MM.1S (cell line): ENCODE measurements around the gene SIRPA.

Experiments used
- DNase-seq: peaks from one replicate; pipeline ENCODE4 v3.0.0-alpha.2; 2015
- H2AFZ ChIP-seq: fragments of 300-600 bp; sonication (generic); 2 replicates; pipeline ENCODE4 v1.6.0; 2016; ENCODE audit warnings: antibody characterized with exemption, low read length
- H3F3A ChIP-seq: fragments of 300-600 bp; sonication (generic); 2 replicates; pipeline ENCODE4 v1.6.1; 2016; ENCODE audit warnings: mild to moderate bottlenecking, antibody characterized with exemption, low read length, moderate library complexity, mixed read lengths; ENCODE audit not compliant: insufficient read depth
- H3K27ac ChIP-seq: fragments of 300-600 bp; sonication (generic); 2 replicates; pipeline ENCODE4 v1.5.1; 2016; ENCODE audit warnings: mild to moderate bottlenecking, low read length
- H3K27me3 ChIP-seq: fragments of 300-600 bp; sonication (generic); replicated peaks from 2 replicates; pipeline ENCODE4 v1.6.0; 2016; ENCODE audit warnings: low read length; ENCODE audit not compliant: insufficient read depth
- H3K36me3 ChIP-seq: fragments of 300-600 bp; sonication (generic); replicated peaks from 2 replicates; pipeline ENCODE4 v1.6.1; 2016; ENCODE audit warnings: mild to moderate bottlenecking, low read length, mixed read lengths; ENCODE audit not compliant: insufficient read depth
- H3K4me1 ChIP-seq: fragments of 300-600 bp; sonication (generic); 2 replicates; pipeline ENCODE4 v1.6.1; 2016; ENCODE audit warnings: low read length, mixed read lengths
- H3K4me2 ChIP-seq: fragments of 300-600 bp; sonication (generic); 2 replicates; pipeline ENCODE4 v1.6.0; 2016; ENCODE audit warnings: low read depth, low read length
- H3K4me3 ChIP-seq: fragments of 300-600 bp; sonication (generic); 2 replicates; pipeline ENCODE4 v1.5.1; 2016; ENCODE audit warnings: low read length, mixed read lengths
- H3K79me2 ChIP-seq: fragments of 300-600 bp; sonication (generic); 2 replicates; pipeline ENCODE4 v1.6.1; 2016; ENCODE audit warnings: mixed run types, low read length, mixed read lengths
- H3K9ac ChIP-seq: fragments of 300-600 bp; sonication (generic); 2 replicates; pipeline ENCODE4 v1.6.1; 2016; ENCODE audit warnings: low read length, mixed read lengths
- H3K9me2 ChIP-seq: fragments of 300-600 bp; sonication (generic); replicated peaks from 2 replicates; pipeline ENCODE4 v1.6.1; 2016; ENCODE audit warnings: mild to moderate bottlenecking, low read length, mixed read lengths; ENCODE audit not compliant: insufficient read depth
- H3K9me3 ChIP-seq: fragments of 300-600 bp; sonication (generic); replicated peaks from 2 replicates; pipeline ENCODE4 v1.6.1; 2016; ENCODE audit warnings: mild to moderate bottlenecking, low read length, mixed read lengths; ENCODE audit not compliant: insufficient read depth
- H4K20me1 ChIP-seq: fragments of 300-600 bp; sonication (generic); 2 replicates; pipeline ENCODE4 v1.6.1; 2016; ENCODE audit warnings: mild to moderate bottlenecking, low read length, moderate library complexity, mixed read lengths; ENCODE audit not compliant: insufficient read depth
- EZH2 ChIP-seq: fragments of 300-600 bp; sonication (generic); optimal IDR thresholded peaks from 2 replicates; pipeline ENCODE3; 2017; ENCODE audit warnings: low read depth, mild to moderate bottlenecking, antibody characterized with exemption, low read length, mixed read lengths
- EZH2phosphoT487 ChIP-seq: fragments of 300-600 bp; sonication (generic); IDR thresholded peaks from 2 replicates; pipeline ENCODE4 v1.6.1; 2018; ENCODE audit warnings: antibody characterized with exemption, low read length
- TF ChIP-seq, protein P1 (sequence below): fragments of 300-600 bp; sonication (generic); IDR thresholded peaks from 2 replicates; pipeline ENCODE4 v1.5.1; 2016; ENCODE audit warnings: antibody characterized with exemption, low read length, mixed read lengths

The SIRPA gene

DNA sequence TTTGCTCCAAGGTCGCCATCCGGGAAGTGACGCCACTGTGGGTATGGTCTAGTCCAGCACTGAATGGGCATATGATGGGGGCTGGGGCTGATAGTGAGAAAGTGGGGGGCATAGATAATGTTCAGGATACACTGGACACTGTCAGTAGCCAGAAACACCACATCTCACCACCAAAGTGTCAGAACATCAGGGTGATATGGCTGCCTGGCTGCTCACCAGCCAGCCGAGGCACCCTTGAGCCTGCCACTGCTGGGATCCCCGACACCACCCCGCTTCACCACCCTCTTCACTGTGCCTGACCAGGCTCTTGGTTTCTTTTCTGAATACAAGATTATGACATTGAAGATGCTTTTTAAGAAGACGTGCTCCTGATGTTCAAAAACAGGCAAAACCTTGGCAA lies 46.9 kb downstream of the SIRPA start:
- H3K9me2 ChIP-seq = no peaks in the 10 kb centered on the region
- H3K36me3 ChIP-seq = no peaks in the 10 kb centered on the region
- TF ChIP-seq EZH2phosphoT487 = no peak
- no peak for TF ChIP-seq EZH2
- TF ChIP-seq, protein P1, sequence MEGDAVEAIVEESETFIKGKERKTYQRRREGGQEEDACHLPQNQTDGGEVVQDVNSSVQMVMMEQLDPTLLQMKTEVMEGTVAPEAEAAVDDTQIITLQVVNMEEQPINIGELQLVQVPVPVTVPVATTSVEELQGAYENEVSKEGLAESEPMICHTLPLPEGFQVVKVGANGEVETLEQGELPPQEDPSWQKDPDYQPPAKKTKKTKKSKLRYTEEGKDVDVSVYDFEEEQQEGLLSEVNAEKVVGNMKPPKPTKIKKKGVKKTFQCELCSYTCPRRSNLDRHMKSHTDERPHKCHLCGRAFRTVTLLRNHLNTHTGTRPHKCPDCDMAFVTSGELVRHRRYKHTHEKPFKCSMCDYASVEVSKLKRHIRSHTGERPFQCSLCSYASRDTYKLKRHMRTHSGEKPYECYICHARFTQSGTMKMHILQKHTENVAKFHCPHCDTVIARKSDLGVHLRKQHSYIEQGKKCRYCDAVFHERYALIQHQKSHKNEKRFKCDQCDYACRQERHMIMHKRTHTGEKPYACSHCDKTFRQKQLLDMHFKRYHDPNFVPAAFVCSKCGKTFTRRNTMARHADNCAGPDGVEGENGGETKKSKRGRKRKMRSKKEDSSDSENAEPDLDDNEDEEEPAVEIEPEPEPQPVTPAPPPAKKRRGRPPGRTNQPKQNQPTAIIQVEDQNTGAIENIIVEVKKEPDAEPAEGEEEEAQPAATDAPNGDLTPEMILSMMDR = no peak
- H4K20me1 ChIP-seq = no peaks in the 10 kb centered on the region
- no peak overlapping the region for H3K9ac ChIP-seq
- no peak overlapping the region for H3K4me2 ChIP-seq
- no peak overlapping the region for H3K27ac ChIP-seq
- DNase-seq = no peak
- no peaks in the 10 kb centered on the region for H3K79me2 ChIP-seq
- H3K27me3 ChIP-seq = no peaks in the 10 kb centered on the region; the same call in 1 of the 2 replicates
- no peak overlapping the region for H2AFZ ChIP-seq
- H3K9me3 ChIP-seq = no peaks in the 10 kb centered on the region
- H3K4me1 ChIP-seq = no peaks in the 10 kb centered on the region
- no peaks in the 10 kb centered on the region for H3F3A ChIP-seq
- no peak overlapping the region for H3K4me3 ChIP-seq

DNA sequence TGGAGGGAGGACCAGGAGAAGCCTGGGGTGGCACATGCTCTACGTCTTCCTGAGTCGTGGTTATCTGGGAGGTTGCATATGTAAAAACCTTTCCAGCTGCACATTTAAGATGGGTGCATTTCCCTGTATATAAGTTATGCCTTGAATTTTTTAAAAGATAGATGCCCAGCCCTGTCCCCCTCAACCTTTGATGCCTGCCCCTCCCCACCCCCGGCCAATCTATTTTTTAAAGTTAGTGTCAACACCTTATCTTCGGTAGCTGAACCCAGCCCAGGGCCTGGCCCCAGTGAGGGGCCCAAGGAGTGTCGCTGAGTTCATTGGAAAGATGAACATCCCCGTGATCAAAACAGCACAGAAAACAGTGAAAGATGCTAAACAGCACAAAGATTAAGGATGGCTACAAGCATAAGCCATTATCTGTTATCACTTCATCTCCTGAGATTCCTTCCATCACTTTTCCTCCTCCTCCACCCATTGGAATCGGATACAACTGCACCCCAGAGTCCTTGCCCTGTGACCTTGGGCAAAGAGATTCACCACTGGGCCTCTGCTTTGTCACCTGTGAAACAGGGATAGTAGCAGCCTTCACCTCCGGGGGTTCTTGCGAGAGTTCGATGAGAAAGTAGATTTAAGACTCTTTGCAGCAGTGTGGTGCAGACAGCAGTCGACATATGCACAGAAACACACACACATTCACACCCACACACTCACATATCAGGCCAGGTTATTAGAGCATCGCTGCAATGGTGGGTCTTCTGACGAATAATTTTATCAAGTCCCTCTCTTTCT lies 47.5 kb downstream of the SIRPA start:
- H2AFZ ChIP-seq = no peak overlapping the region
- H3K79me2 ChIP-seq = no peaks in the 10 kb centered on the region
- H3K9me3 ChIP-seq = no peaks in the 10 kb centered on the region
- no peaks in the 10 kb centered on the region for H4K20me1 ChIP-seq
- TF ChIP-seq EZH2phosphoT487 = no peak
- TF ChIP-seq, protein P1 = no peak
- no peak for TF ChIP-seq EZH2
- H3K9ac ChIP-seq = no peak overlapping the region
- H3K27ac ChIP-seq = no peak overlapping the region
- H3K36me3 ChIP-seq = no peaks in the 10 kb centered on the region
- H3K4me1 ChIP-seq = no peaks in the 10 kb centered on the region
- H3K4me2 ChIP-seq = no peak overlapping the region
- no peaks in the 10 kb centered on the region; the same call in 1 of the 2 replicates for H3K27me3 ChIP-seq
- H3K4me3 ChIP-seq = no peak overlapping the region
- no peak for DNase-seq
- H3F3A ChIP-seq = no peaks in the 10 kb centered on the region
- no peaks in the 10 kb centered on the region for H3K9me2 ChIP-seq

DNA sequence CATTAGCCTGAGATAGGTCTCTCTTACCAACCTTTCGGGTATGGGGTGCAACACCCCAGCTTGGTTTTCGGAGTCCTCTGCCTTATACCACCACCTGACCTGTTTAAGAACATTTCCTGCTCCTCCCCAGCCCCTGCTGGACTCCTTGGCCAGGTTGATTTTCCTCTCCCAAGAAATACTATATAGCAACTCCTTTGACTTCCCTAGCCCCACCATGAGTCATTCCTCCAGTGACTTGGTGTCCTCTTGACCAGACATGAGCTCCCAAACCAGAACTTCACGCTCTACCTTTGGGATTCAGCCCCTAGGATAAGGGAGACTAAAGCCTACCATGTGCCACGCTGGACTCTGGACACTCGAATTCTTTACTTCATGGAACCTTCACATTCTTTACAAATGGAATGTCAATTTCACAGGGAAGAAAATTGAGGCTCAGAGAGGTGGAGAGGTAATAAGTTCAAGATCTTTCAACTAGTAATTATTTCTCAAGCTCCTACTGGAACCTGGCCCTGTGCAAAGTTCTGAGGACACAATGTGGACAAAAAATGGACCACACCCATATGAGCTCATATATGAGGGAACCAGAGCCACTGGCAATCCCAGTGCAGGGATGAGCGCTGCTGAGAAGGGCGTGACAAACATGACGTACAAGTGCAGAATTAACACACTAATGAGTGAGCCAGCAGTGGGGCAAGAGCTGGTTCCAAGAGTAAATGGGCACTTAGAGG lies 48.2 kb downstream of the SIRPA start:
- Histone ChIP-seq H2AFZ (no peak overlapping the region), H3K36me3 (no peaks in the 10 kb centered on the region), H3K9me2 (no peaks in the 10 kb centered on the region), H3K79me2 (no peaks in the 10 kb centered on the region), H3K9ac (no peak overlapping the region), H3K4me1 (no peaks in the 10 kb centered on the region), H3K4me2 (no peak overlapping the region), H3K4me3 (no peak overlapping the region), H3K9me3 (no peaks in the 10 kb centered on the region), H3F3A (no peaks in the 10 kb centered on the region), H4K20me1 (no peaks in the 10 kb centered on the region), H3K27ac (no peak overlapping the region), H3K27me3 (no peaks in the 10 kb centered on the region; the same call in 1 of the 2 replicates)
- TF ChIP-seq, protein P1 = no peak
- TF ChIP-seq EZH2phosphoT487 (no peak), EZH2 (no peak)
- no peak for DNase-seq
